H1 (cell line): ENCODE data around the gene NXPE1. TPM values are rescaled to one million over a fixed set of nuclear protein-coding genes. Genes with fewer than 3 reads are reported as not detected.

Experiments used
- EGR1 ChIP-seq: IDR thresholded peaks from 2 replicates; pipeline ENCODE4 v1.6.1; 2011; ENCODE audit warnings: low read depth, low read length, borderline replicate concordance
- POLR2AphosphoS5 ChIP-seq: IDR thresholded peaks from 2 replicates; pipeline ENCODE4 v1.6.1; 2011; ENCODE audit warnings: low read depth, low read length
- SP1 ChIP-seq: IDR thresholded peaks from 2 replicates; pipeline ENCODE4 v1.6.1; 2011; ENCODE audit warnings: low read depth, low read length
- polyA plus RNA-seq, 7 experiments: library from polyadenylated mRNA; depleted of rRNA in 3 of 7; stranded (reverse) in 5 of 7; unstranded in 2 of 7; fragments of >200 nt in 5 of 7; fragments of 200-250 nt in 2 of 7; gene quantifications; 1 replicate in 5 of 7; 2 replicates in 1 of 7; 4 replicates in 1 of 7; pipeline versions ENCODE4 v1.2.1 to v1.2.3, GENCODE V29; 2011 to 2013; ENCODE audit warnings: missing spikeins in 2 of 7, mixed read lengths in 2 of 7
- total RNA-seq: library from RNA; stranded (reverse); fragmentation: NEBNext Ultra II Directional; extraction: Animal tissue kit (Norgen Biotek cat#: 25700); gene quantifications from 2 replicates; pipeline ENCODE4 v1.2.1, GENCODE V29; 2021
- TF ChIP-seq, protein P1 (sequence below): fragments of 300-600 bp; sonication (generic); IDR thresholded peaks from 2 replicates; pipeline ENCODE4 v1.7.1; 2012; ENCODE audit warnings: low read length, moderate library complexity, mild to moderate bottlenecking, inconsistent platforms; ENCODE audit not compliant: insufficient replicate concordance
- TF ChIP-seq, protein P2 (sequence below): IDR thresholded peaks from 2 replicates; pipeline ENCODE4 v1.6.1; 2011; ENCODE audit warnings: low read depth, mild to moderate bottlenecking, low read length; ENCODE audit not compliant: insufficient read depth

Gene NXPE1
- total and polyA plus RNA-seq, 2 of the 8 experiments (the other 6 are each of a cell fraction or from before 2014, with no cell fraction given): not detected

DNA sequence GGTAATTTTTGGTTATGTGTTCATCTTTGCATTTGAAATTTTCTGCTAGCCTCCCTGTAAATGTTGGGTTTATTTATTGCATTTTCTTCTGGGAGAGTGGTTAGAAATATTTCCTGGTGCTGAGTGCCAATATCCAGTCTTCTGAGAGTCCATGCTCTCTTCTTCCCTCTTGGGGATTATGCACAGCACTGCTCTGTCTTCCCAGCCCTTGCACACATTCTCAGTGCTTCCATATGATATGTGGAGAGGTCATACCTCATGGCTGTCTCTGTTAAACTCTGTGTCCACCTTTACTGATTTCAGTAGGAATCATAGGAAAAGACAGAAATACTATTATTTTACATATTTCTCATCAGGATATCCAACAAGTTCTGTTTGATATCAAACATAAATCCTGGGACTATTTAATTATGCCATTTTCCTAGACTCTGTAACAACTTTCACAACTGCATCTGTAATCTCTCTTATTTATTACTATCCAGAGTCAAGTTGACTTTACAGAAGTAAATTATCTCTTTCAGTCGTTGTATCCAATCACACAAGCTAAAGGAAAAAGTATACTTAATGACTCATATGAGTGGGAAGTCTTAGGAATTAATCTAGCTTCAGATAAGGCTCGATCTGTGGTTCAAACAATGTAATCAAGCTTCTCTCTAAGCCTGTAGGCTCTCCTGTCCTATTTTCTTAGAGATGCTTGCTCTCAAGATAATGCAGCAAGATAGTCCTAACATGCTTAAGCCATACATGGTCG is 2.7 kb upstream of the NXPE1 start (continued):
- TF ChIP-seq, protein P1, sequence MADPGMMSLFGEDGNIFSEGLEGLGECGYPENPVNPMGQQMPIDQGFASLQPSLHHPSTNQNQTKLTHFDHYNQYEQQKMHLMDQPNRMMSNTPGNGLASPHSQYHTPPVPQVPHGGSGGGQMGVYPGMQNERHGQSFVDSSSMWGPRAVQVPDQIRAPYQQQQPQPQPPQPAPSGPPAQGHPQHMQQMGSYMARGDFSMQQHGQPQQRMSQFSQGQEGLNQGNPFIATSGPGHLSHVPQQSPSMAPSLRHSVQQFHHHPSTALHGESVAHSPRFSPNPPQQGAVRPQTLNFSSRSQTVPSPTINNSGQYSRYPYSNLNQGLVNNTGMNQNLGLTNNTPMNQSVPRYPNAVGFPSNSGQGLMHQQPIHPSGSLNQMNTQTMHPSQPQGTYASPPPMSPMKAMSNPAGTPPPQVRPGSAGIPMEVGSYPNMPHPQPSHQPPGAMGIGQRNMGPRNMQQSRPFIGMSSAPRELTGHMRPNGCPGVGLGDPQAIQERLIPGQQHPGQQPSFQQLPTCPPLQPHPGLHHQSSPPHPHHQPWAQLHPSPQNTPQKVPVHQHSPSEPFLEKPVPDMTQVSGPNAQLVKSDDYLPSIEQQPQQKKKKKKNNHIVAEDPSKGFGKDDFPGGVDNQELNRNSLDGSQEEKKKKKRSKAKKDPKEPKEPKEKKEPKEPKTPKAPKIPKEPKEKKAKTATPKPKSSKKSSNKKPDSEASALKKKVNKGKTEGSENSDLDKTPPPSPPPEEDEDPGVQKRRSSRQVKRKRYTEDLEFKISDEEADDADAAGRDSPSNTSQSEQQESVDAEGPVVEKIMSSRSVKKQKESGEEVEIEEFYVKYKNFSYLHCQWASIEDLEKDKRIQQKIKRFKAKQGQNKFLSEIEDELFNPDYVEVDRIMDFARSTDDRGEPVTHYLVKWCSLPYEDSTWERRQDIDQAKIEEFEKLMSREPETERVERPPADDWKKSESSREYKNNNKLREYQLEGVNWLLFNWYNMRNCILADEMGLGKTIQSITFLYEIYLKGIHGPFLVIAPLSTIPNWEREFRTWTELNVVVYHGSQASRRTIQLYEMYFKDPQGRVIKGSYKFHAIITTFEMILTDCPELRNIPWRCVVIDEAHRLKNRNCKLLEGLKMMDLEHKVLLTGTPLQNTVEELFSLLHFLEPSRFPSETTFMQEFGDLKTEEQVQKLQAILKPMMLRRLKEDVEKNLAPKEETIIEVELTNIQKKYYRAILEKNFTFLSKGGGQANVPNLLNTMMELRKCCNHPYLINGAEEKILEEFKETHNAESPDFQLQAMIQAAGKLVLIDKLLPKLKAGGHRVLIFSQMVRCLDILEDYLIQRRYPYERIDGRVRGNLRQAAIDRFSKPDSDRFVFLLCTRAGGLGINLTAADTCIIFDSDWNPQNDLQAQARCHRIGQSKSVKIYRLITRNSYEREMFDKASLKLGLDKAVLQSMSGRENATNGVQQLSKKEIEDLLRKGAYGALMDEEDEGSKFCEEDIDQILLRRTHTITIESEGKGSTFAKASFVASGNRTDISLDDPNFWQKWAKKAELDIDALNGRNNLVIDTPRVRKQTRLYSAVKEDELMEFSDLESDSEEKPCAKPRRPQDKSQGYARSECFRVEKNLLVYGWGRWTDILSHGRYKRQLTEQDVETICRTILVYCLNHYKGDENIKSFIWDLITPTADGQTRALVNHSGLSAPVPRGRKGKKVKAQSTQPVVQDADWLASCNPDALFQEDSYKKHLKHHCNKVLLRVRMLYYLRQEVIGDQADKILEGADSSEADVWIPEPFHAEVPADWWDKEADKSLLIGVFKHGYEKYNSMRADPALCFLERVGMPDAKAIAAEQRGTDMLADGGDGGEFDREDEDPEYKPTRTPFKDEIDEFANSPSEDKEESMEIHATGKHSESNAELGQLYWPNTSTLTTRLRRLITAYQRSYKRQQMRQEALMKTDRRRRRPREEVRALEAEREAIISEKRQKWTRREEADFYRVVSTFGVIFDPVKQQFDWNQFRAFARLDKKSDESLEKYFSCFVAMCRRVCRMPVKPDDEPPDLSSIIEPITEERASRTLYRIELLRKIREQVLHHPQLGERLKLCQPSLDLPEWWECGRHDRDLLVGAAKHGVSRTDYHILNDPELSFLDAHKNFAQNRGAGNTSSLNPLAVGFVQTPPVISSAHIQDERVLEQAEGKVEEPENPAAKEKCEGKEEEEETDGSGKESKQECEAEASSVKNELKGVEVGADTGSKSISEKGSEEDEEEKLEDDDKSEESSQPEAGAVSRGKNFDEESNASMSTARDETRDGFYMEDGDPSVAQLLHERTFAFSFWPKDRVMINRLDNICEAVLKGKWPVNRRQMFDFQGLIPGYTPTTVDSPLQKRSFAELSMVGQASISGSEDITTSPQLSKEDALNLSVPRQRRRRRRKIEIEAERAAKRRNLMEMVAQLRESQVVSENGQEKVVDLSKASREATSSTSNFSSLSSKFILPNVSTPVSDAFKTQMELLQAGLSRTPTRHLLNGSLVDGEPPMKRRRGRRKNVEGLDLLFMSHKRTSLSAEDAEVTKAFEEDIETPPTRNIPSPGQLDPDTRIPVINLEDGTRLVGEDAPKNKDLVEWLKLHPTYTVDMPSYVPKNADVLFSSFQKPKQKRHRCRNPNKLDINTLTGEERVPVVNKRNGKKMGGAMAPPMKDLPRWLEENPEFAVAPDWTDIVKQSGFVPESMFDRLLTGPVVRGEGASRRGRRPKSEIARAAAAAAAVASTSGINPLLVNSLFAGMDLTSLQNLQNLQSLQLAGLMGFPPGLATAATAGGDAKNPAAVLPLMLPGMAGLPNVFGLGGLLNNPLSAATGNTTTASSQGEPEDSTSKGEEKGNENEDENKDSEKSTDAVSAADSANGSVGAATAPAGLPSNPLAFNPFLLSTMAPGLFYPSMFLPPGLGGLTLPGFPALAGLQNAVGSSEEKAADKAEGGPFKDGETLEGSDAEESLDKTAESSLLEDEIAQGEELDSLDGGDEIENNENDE: no peak
- no peak for TF ChIP-seq EGR1
- no peak for TF ChIP-seq SP1
- no peak for TF ChIP-seq POLR2AphosphoS5
- TF ChIP-seq, protein P2, sequence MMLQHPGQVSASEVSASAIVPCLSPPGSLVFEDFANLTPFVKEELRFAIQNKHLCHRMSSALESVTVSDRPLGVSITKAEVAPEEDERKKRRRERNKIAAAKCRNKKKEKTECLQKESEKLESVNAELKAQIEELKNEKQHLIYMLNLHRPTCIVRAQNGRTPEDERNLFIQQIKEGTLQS: no peak
